Ascending aorta (tissue), 2 donors: ENCODE results near the gene TYMP. TPM values are rescaled to one million over a fixed set of nuclear protein-coding genes. Genes with fewer than 3 reads are reported as not detected.
A peak's percentile ranks its signal among the peaks of the same experiment; 100 is the strongest.

ENCODE experiments used
- DNase-seq, 2 donors: peaks; one replicate each; pipeline ENCODE4 v3.0.0-alpha.2; 2019; ENCODE audit warnings: low spot score in 2 of 2
- H3K27ac ChIP-seq, 2 donors: fragments of 200-600 bp; sonication (generic); one replicate each; pipeline ENCODE4 v1.5.1; 2016 to 2017; ENCODE audit warnings: mild to moderate bottlenecking in 1 of 2
- H3K27me3 ChIP-seq: fragments of 200-600 bp; sonication (generic); one replicate; pipeline ENCODE4 v1.5.1; 2017
- H3K36me3 ChIP-seq, 2 donors: fragments of 200-600 bp; sonication (generic); one replicate each; pipeline ENCODE4 v1.5.1; 2016
- H3K4me1 ChIP-seq, 2 donors: fragments of 200-600 bp; sonication (generic); one replicate each; pipeline ENCODE4 v1.5.1; 2016 to 2017; ENCODE audit warnings: mild to moderate bottlenecking in 1 of 2
- H3K4me3 ChIP-seq, 2 donors: fragments of 200-600 bp; sonication (generic); one replicate each; pipeline ENCODE4 v1.5.1; 2016 to 2017; ENCODE audit warnings: mild to moderate bottlenecking in 1 of 2
- H3K9me3 ChIP-seq, 2 donors: fragments of 200-600 bp; sonication (generic); one replicate each; pipeline ENCODE4 v1.5.1; 2016
- CTCF ChIP-seq, 3 experiments: fragments of 200-600 bp in 2 of 3; fragments of 450-650 bp in 1 of 3; sonication (generic) in 2 of 3; IDR thresholded peaks; one replicate each; pipeline ENCODE4 v1.5.1; 2016 to 2019; ENCODE audit warnings: antibody characterized with exemption in 3 of 3, mild to moderate bottlenecking in 1 of 3, moderate library complexity in 1 of 3
- intact Hi-C: fragments of 100-400 bp; cut with DNase I; formaldehyde crosslinking; loops from one replicate; pipeline ENCODE4 v1.15.1; 2023
- total RNA-seq: library from RNA; depleted of rRNA; stranded (reverse); fragments of >200 nt; gene quantifications from one replicate; pipeline ENCODE4 v1.1.0, GENCODE V29; 2016

Gene TYMP
- total RNA-seq, 1 donor from 2014 or later: 150 TPM

GRCh38 chr22:50513175-50513574, 16.6 kb downstream of the TYMP start:
- Histone ChIP-seq H3K4me1 (peaks cover 0 to 8% of the 10 kb centered on the region in 2 donors), H3K4me3 (no peak overlapping the region), H3K36me3 (peaks cover 19 to 33% of the 10 kb centered on the region in 2 donors), H3K27ac (no peak overlapping the region), H3K9me3 (no peaks in the 10 kb centered on the region), H3K27me3 (no peaks in the 10 kb centered on the region)
- TF ChIP-seq CTCF (IDR thresholded peaks at IDR 0.05): no peak
- intact Hi-C loops: no loop called here
- DNase-seq: no peak

- Histone ChIP-seq H3K4me1 (peaks cover 10 to 20% of the 10 kb centered on the region in 2 donors), H3K9me3 (no peaks in the 10 kb centered on the region), H3K27me3 (no peaks in the 10 kb centered on the region), H3K4me3 (peak overlapping the region; percentile 71 to 73), H3K27ac (peak overlapping the region; percentile 78 to 97), H3K36me3 (peaks cover 21 to 29% of the 10 kb centered on the region in 2 donors)
- no peak for TF ChIP-seq CTCF (IDR thresholded peaks at IDR 0.05)
- intact Hi-C loops: loop anchor here (1.0 to 10.0 kb wide), 5 partner anchors 16 to 544 kb away; partner anchors contain the start of genes CHKB, PIM3, SCO2 and SELENOO
- DNase-seq: no peak
Observed at GRCh38 chr22:50508897-50509296, 20.9 kb downstream of the TYMP start.

- Histone ChIP-seq H3K9me3 (no peaks in the 10 kb centered on the region), H3K27me3 (no peaks in the 10 kb centered on the region), H3K27ac (peak within 1 kb of the TSS; percentile 80 to 97), H3K4me1 (peaks cover 10 to 20% of the 10 kb centered on the region in 2 donors), H3K4me3 (peak within 1 kb of the TSS; percentile 83 to 94), H3K36me3 (peaks cover 26 to 34% of the 10 kb centered on the region in 2 donors)
- DNase-seq: peak; percentile 70 to 97
- no peak for TF ChIP-seq CTCF (IDR thresholded peaks at IDR 0.05)
- intact Hi-C loops: loop anchor here (1.0 to 10.0 kb wide), 8 partner anchors 17 to 543 kb away; partner anchors contain the start of genes ARSA, CHKB, PIM3 and SBF1
Observed at GRCh38 chr22:50507991-50508884, 21.6 kb downstream of the TYMP start, which contains the start of gene NCAPH2. Gene NCAPH2, plus strand, starts transcription at chr22:50508224. Its CDS starts 114 bp downstream, at chr22:50508338.

- Histone ChIP-seq H3K4me3 (peak within 1 kb of the TSS; percentile 83 to 94), H3K27ac (peak within 1 kb of the TSS; percentile 80 to 97), H3K4me1 (peaks cover 10 to 20% of the 10 kb centered on the region in 2 donors), H3K9me3 (no peaks in the 10 kb centered on the region), H3K36me3 (peaks cover 32 to 41% of the 10 kb centered on the region in 2 donors), H3K27me3 (no peaks in the 10 kb centered on the region)
- no peak for TF ChIP-seq CTCF (IDR thresholded peaks at IDR 0.05)
- intact Hi-C loops: loop anchor here (1.0 to 10.0 kb wide), 6 partner anchors 32 to 543 kb away; partner anchors contain the start of genes ARSA, PIM3, SBF1 and SELENOO
- peak in 1 of 2 donors; percentile 92 for DNase-seq
Observed at GRCh38 chr22:50507421-50507990, 22.3 kb downstream of the TYMP start, which contains the start of gene LMF2. Gene LMF2, minus strand, starts transcription at chr22:50507702. Its CDS starts 27 bp downstream, at chr22:50507675.

- Histone ChIP-seq H3K9me3 (no peaks in the 10 kb centered on the region), H3K27ac (peak overlapping the region; percentile 80 to 89), H3K4me3 (peak overlapping the region; percentile 83 to 94), H3K27me3 (no peaks in the 10 kb centered on the region), H3K36me3 (peaks cover 32 to 39% of the 10 kb centered on the region in 2 donors), H3K4me1 (peaks cover 10 to 20% of the 10 kb centered on the region in 2 donors)
- no peak for TF ChIP-seq CTCF (IDR thresholded peaks at IDR 0.05)
- DNase-seq: no peak
- intact Hi-C loops: loop anchor here (1.0 to 10.0 kb wide), 6 partner anchors 32 to 542 kb away; partner anchors contain the start of genes ARSA, PIM3, SBF1 and SELENOO
Observed at GRCh38 chr22:50506611-50507420, 23.0 kb downstream of the TYMP start.
